ENCODE results near the gene VWA5A. TPM values are rescaled to one million over a fixed set of nuclear protein-coding genes. Genes with fewer than 3 reads are reported as not detected.

Gene VWA5A
- total and polyA plus RNA-seq, 9 of the 15 experiments (the other 6 are each of a cell fraction or from before 2014, with no cell fraction given): 4.6 to 19.7 (median 6.9) TPM

- TF ChIP-seq CLOCK (CRISPR knock-in tag; IDR thresholded peaks at IDR 0.05; ENCODE audit: borderline replicate concordance) (no peak), ZNF830 (CRISPR knock-in tag; IDR thresholded peaks at IDR 0.05) (no peak), MTA3 (IDR thresholded peaks at IDR 0.05; ENCODE audit: borderline replicate concordance) (no peak), DPF2 (IDR thresholded peaks at IDR 0.05) (peak; percentile 16; the same call in 1 of the 2 replicates), SNIP1 (IDR thresholded peaks at IDR 0.05; ENCODE audit: low read depth) (no peak), WHSC1 (IDR thresholded peaks at IDR 0.05; ENCODE audit: low read length) (no peak), STAT5A (IDR thresholded peaks at IDR 0.05; ENCODE audit: borderline replicate concordance, low read length) (peak; percentile 28; the same call in 1 of the 2 replicates), BMI1 (IDR thresholded peaks at IDR 0.05; ENCODE audit: low read length) (no peak), SIN3A (IDR thresholded peaks at IDR 0.05; ENCODE audit: borderline replicate concordance in 2 of 2, control insufficient read depth in 1 of 2, low read depth in 2 of 2, low read length in 2 of 2) (no peak), RAD21 (CRISPR knock-in tag; conservative IDR thresholded peaks at IDR 0.05 in 1 of 2, IDR thresholded peaks at IDR 0.05 in 1 of 2) (0 out of 4 replicates have a peak, but pooled peaks of 1 of the 2 experiments have one; percentile 12), ZNF445 (CRISPR knock-in tag; IDR thresholded peaks at IDR 0.05; ENCODE audit: low read depth) (no peak), ZNF589 (CRISPR knock-in tag; IDR thresholded peaks at IDR 0.05; ENCODE audit: low read depth) (no peak), EP300 (IDR thresholded peaks at IDR 0.05; ENCODE audit: low read length) (peak; percentile 26; the same call in 1 of the 2 replicates), CBX2 (IDR thresholded peaks at IDR 0.05; ENCODE audit: insufficient read depth, low read length, poor library complexity, severe bottlenecking) (no peak), RUNX1 (IDR thresholded peaks at IDR 0.05; ENCODE audit: low read depth) (no peak), POLR2AphosphoS5 (IDR thresholded peaks at IDR 0.05; ENCODE audit: control insufficient read depth, insufficient read depth, low read depth, low read length) (no peak), CBFA2T3 (IDR thresholded peaks at IDR 0.05) (peak; percentile 85), GABPB2 (CRISPR knock-in tag; conservative IDR thresholded peaks at IDR 0.05) (no peak), TSC22D4 (tag; IDR thresholded peaks at IDR 0.05) (no peak), ARID1B (IDR thresholded peaks at IDR 0.05) (peak; percentile 59; the same call in 1 of the 2 replicates), RHOXF2B (CRISPR knock-in tag; conservative IDR thresholded peaks at IDR 0.05) (no peak), TAL1 (IDR thresholded peaks at IDR 0.05) (peak; percentile 51; the same call in 1 of the 2 replicates), ZNF316 (IDR thresholded peaks at IDR 0.05) (no peak), ETS2 (tag; IDR thresholded peaks at IDR 0.05; ENCODE audit: borderline replicate concordance, poor library complexity, severe bottlenecking) (no peak), TEAD4 (IDR thresholded peaks at IDR 0.05; ENCODE audit: low read length) (peak; percentile 79), TEAD4 (CRISPR knock-in tag; IDR thresholded peaks at IDR 0.05; ENCODE audit: borderline replicate concordance) (no peak)
- TF ChIP-seq, protein P1, sequence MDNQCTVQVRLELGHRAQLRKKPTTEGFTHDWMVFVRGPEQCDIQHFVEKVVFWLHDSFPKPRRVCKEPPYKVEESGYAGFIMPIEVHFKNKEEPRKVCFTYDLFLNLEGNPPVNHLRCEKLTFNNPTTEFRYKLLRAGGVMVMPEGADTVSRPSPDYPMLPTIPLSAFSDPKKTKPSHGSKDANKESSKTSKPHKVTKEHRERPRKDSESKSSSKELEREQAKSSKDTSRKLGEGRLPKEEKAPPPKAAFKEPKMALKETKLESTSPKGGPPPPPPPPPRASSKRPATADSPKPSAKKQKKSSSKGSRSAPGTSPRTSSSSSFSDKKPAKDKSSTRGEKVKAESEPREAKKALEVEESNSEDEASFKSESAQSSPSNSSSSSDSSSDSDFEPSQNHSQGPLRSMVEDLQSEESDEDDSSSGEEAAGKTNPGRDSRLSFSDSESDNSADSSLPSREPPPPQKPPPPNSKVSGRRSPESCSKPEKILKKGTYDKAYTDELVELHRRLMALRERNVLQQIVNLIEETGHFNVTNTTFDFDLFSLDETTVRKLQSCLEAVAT (IDR thresholded peaks at IDR 0.05): no peak
These were observed 6.9 kb downstream of the VWA5A start (continued) for GRCh38 chr11:124122123-124122522.

Measured in K562 (cell line).